Astrocyte (in vitro differentiated cells and primary cell): ENCODE data around the gene EGFLAM. TPM values are rescaled to one million over a fixed set of nuclear protein-coding genes. Genes with fewer than 3 reads are reported as not detected.

Experiments used
- DNase-seq: peaks from one replicate; pipeline ENCODE4 v3.0.0-alpha.2; 2010; ENCODE audit warnings: low read depth
- FAIRE-seq: peaks from 2 replicates; lab custom pipeline; 2011; peaks lifted over from hg19 to GRCh38; lab: Jason Lieb, UNC
- H2AFZ ChIP-seq: 2 replicates; pipeline ENCODE4 v1.6.0; 2012; ENCODE audit warnings: low read depth, low read length, inconsistent platforms
- H3K27ac ChIP-seq: 2 replicates; pipeline ENCODE4 v1.5.1; 2011; ENCODE audit warnings: low read depth, low read length, inconsistent platforms
- H3K27me3 ChIP-seq: 2 replicates; pipeline ENCODE4 v1.6.0; 2011; ENCODE audit warnings: low read length, inconsistent platforms; ENCODE audit not compliant: insufficient read depth
- H3K36me3 ChIP-seq: 2 replicates; pipeline ENCODE4 v1.5.1; 2011; ENCODE audit warnings: low read length, inconsistent platforms; ENCODE audit not compliant: insufficient read depth
- H3K4me1 ChIP-seq: 2 replicates; pipeline ENCODE4 v1.5.1; 2011; ENCODE audit warnings: low read length, inconsistent platforms; ENCODE audit not compliant: insufficient read depth
- H3K4me2 ChIP-seq: 2 replicates; pipeline ENCODE4 v1.6.0; 2012; ENCODE audit warnings: low read length, inconsistent platforms
- H3K4me3 ChIP-seq: 2 replicates; pipeline ENCODE4 v1.5.1; 2011; ENCODE audit warnings: low read depth, mild to moderate bottlenecking, low read length, inconsistent platforms; ENCODE audit not compliant: insufficient read depth
- H3K79me2 ChIP-seq: 2 replicates; pipeline ENCODE4 v1.6.0; 2012; ENCODE audit warnings: mild to moderate bottlenecking, low read length, inconsistent platforms; ENCODE audit not compliant: insufficient read depth
- H3K9ac ChIP-seq: 2 replicates; pipeline ENCODE4 v1.6.0; 2012; ENCODE audit warnings: mild to moderate bottlenecking, low read length, inconsistent platforms
- H3K9me3 ChIP-seq: 2 replicates; pipeline ENCODE4 v1.5.1; 2012; ENCODE audit warnings: low read depth, mild to moderate bottlenecking, low read length, inconsistent platforms; ENCODE audit not compliant: insufficient read depth
- H4K20me1 ChIP-seq: 2 replicates; pipeline ENCODE4 v1.6.0; 2012; ENCODE audit warnings: low read length, inconsistent platforms; ENCODE audit not compliant: insufficient read depth
- H3K27ac Mint-ChIP-seq: one replicate; pipeline ENCODE4 v1.8.0; 2021; ENCODE audit warnings: mild to moderate bottlenecking, mixed read lengths; ENCODE audit not compliant: unreplicated experiment
- H3K27me3 Mint-ChIP-seq: one replicate; pipeline ENCODE4 v1.8.0; 2021; ENCODE audit warnings: low read depth, mixed read lengths; ENCODE audit not compliant: unreplicated experiment
- H3K36me3 Mint-ChIP-seq: one replicate; pipeline ENCODE4 v1.8.0; 2021; ENCODE audit warnings: low read depth, mixed read lengths; ENCODE audit not compliant: unreplicated experiment
- H3K4me1 Mint-ChIP-seq: one replicate; pipeline ENCODE4 v1.8.0; 2021; ENCODE audit warnings: low read depth, mixed read lengths; ENCODE audit not compliant: unreplicated experiment
- H3K4me3 Mint-ChIP-seq: one replicate; pipeline ENCODE4 v1.8.0; 2021; ENCODE audit warnings: mild to moderate bottlenecking, moderate library complexity, mixed read lengths; ENCODE audit not compliant: unreplicated experiment
- H3K9me3 Mint-ChIP-seq: one replicate; pipeline ENCODE4 v1.8.0; 2021; ENCODE audit warnings: mild to moderate bottlenecking, mixed read lengths; ENCODE audit not compliant: unreplicated experiment
- EZH2 ChIP-seq: IDR thresholded peaks from 2 replicates; pipeline ENCODE4 v1.6.1; 2012; ENCODE audit warnings: mild to moderate bottlenecking, low read length, inconsistent platforms; ENCODE audit not compliant: insufficient read depth
- total RNA-seq: library from RNA; stranded (reverse); gene quantifications from 2 replicates; pipeline ENCODE4 v1.2.1, GENCODE V29; 2021
- TF ChIP-seq, protein P1 (sequence below): IDR thresholded peaks from 2 replicates; pipeline ENCODE4 v1.5.1; 2011; ENCODE audit warnings: low read depth, mild to moderate bottlenecking, inconsistent platforms, low read length, moderate library complexity; ENCODE audit not compliant: insufficient read depth

EGFLAM gene
- total RNA-seq, 1 donor from 2014 or later: 1.0 TPM

DNA sequence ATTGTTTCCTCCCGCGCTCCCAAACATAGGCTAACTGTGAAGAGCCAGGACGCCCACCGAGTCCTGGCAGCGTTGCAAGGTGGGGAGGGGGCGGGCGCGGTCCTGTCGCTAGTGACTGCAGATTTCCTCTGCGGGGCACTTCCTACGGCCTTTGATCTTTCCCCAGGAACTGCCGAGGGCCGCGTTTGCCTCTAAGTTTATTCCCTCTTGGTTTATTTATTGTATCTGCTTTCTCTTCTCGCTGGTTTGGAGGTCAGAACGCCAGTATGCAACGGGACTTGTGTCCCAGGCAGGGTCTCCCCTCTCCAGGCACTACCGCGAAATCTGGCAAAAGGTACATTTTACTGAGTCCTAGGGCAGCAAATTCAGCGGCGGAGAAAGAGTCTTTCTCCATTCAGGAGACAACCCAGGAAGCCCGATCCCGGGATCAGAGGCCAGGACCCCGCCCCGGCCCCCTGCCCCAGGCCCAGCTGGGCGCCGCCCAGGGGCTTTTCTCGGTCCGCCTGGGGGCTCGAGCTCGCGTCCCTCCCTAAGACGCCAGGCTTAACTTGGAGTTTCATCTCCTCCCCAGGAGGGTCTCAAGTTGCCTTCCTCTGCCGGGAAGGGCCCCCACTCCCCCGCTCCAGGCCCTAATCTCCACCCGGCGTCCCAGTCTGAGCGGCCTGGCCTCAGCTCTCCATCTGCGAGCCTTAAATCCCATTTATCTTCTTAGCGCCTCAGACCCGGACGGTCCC lies 884 bp upstream of the EGFLAM start:
- H3K4me2 ChIP-seq: peak overlapping the region; percentile 91
- peak; percentile 72 for TF ChIP-seq EZH2
- TF ChIP-seq, protein P1, sequence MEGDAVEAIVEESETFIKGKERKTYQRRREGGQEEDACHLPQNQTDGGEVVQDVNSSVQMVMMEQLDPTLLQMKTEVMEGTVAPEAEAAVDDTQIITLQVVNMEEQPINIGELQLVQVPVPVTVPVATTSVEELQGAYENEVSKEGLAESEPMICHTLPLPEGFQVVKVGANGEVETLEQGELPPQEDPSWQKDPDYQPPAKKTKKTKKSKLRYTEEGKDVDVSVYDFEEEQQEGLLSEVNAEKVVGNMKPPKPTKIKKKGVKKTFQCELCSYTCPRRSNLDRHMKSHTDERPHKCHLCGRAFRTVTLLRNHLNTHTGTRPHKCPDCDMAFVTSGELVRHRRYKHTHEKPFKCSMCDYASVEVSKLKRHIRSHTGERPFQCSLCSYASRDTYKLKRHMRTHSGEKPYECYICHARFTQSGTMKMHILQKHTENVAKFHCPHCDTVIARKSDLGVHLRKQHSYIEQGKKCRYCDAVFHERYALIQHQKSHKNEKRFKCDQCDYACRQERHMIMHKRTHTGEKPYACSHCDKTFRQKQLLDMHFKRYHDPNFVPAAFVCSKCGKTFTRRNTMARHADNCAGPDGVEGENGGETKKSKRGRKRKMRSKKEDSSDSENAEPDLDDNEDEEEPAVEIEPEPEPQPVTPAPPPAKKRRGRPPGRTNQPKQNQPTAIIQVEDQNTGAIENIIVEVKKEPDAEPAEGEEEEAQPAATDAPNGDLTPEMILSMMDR: no peak
- no peak for FAIRE-seq

DNA sequence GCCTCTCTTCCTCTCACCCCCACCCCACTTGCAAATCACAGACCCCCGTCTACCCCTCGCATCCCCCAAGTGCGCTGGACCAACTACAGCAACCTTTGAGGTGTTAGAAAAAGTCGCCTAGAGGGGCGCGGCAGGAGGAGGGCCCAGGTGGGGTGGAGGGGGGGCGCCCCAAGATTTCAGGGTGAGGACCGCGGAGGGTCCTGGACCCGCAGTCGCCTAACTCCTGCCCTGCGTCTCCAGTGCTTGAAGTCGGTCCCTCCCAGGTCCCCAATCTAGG lies 379 bp upstream of the EGFLAM start:
- H3K27me3 Mint-ChIP-seq: peaks cover 76% of the 10 kb centered on the region
- no peak overlapping the region for H3K27ac Mint-ChIP-seq

More for the DNA sequence above, 884 bp upstream of the EGFLAM start:
- Histone ChIP-seq H3K4me3 (no peak overlapping the region), H2AFZ (peak overlapping the region; percentile 51), H4K20me1 (no peaks in the 10 kb centered on the region), H3K27ac (no peak overlapping the region), H3K79me2 (no peaks in the 10 kb centered on the region), H3K9ac (no peak overlapping the region), H3K4me1 (no peaks in the 10 kb centered on the region), H3K27me3 (peaks cover 59% of the 10 kb centered on the region), H3K9me3 (no peaks in the 10 kb centered on the region), H3K36me3 (no peaks in the 10 kb centered on the region)
- H3K4me1 Mint-ChIP-seq: peaks cover 3% of the 10 kb centered on the region
- no peak overlapping the region for H3K27ac Mint-ChIP-seq
- peaks cover 6% of the 10 kb centered on the region for H3K9me3 Mint-ChIP-seq
- H3K4me3 Mint-ChIP-seq: peak overlapping the region; percentile 76
- peaks cover 74% of the 10 kb centered on the region for H3K27me3 Mint-ChIP-seq
- no peak for DNase-seq
- H3K36me3 Mint-ChIP-seq: no peaks in the 10 kb centered on the region

More for the DNA sequence above, 379 bp upstream of the EGFLAM start:
- Mint-ChIP-seq H3K4me3 (peak overlapping the region; percentile 84), H3K4me1 (no peaks in the 10 kb centered on the region), H3K9me3 (peaks cover 6% of the 10 kb centered on the region), H3K36me3 (no peaks in the 10 kb centered on the region)
- Histone ChIP-seq H3K4me1 (no peaks in the 10 kb centered on the region), H2AFZ (peak overlapping the region; percentile 51), H3K9ac (no peak overlapping the region), H3K27ac (no peak overlapping the region), H4K20me1 (no peaks in the 10 kb centered on the region), H3K4me3 (peak overlapping the region; percentile 53), H3K27me3 (peaks cover 62% of the 10 kb centered on the region), H3K9me3 (no peaks in the 10 kb centered on the region), H3K79me2 (no peaks in the 10 kb centered on the region), H3K36me3 (no peaks in the 10 kb centered on the region), H3K4me2 (peak overlapping the region; percentile 91)
- TF ChIP-seq, protein P1: no peak
- TF ChIP-seq EZH2: no peak
- FAIRE-seq (no peak), DNase-seq (no peak)
